ENCODE results near the gene CCDC167.
A peak's percentile ranks its signal among the peaks of the same experiment; 100 is the strongest.

CCDC167 gene

DNA sequence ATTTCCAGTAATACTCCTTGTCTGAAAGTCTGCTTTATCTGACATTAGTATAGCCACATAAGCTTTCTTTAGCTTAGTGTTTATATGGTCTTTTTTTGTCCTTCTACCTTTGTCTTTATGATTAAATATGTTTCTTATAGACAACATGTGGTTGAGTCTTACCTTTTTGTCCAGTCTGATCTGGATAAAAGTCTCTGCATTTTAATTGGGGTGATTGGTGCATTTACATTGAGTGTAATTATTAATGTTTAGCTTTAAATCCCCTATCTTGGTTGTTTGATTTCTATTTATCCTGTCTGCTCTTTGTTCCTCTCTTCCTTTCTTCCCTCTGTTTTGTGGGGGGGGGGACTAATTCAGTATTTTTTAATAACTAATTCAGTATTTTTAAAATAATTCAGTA lies 32.0 kb downstream of the CCDC167 start:
- no peaks in the 10 kb centered on the region for H3K4me1 ChIP-seq (ENCODE audit: control insufficient read depth, insufficient read depth, low read length)
- no peak overlapping the region for H3K27ac ChIP-seq (ENCODE audit: insufficient read depth, low read depth, low read length, poor library complexity, severe bottlenecking)
- no peaks in the 10 kb centered on the region for H3K9me3 ChIP-seq (ENCODE audit: control insufficient read depth, low read length)
- peaks cover 23% of the 10 kb centered on the region for H3K36me3 ChIP-seq (ENCODE audit: control insufficient read depth, insufficient read depth, low read length)
- H3K4me3 ChIP-seq (ENCODE audit: insufficient read depth, low read depth, low read length) = no peak overlapping the region
- H3K27me3 ChIP-seq (ENCODE audit: control insufficient read depth, insufficient read depth, low read length, poor library complexity, severe bottlenecking) = no peaks in the 10 kb centered on the region

DNA sequence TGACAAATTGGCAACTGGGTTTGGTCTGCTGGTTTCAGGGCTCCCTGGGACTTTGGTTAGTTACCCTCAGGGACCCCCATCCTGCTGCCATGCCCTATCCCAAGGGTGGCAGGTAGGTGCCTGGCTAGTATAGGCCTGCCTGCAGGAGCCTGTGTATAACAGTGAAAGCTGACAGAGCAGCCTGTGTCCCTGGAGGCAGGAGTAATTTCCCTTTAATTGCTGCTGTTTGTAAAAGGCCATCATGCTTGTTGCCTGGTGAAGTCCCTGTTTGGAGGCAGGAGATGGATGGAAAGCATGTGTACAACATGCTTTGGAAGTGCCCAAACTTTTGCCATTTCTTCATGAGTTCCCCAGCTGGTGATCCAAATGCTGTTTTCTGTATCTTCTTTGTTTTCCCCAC lies 36.6 kb downstream of the CCDC167 start:
- no peaks in the 10 kb centered on the region for H3K27me3 ChIP-seq (ENCODE audit: control insufficient read depth, insufficient read depth, low read length, poor library complexity, severe bottlenecking)
- no peaks in the 10 kb centered on the region for H3K9me3 ChIP-seq (ENCODE audit: control insufficient read depth, low read length)
- peaks cover 15% of the 10 kb centered on the region for H3K4me1 ChIP-seq (ENCODE audit: control insufficient read depth, insufficient read depth, low read length)
- H3K36me3 ChIP-seq (ENCODE audit: control insufficient read depth, insufficient read depth, low read length) = peaks cover 21% of the 10 kb centered on the region
- no peak overlapping the region for H3K4me3 ChIP-seq (ENCODE audit: insufficient read depth, low read depth, low read length)
- no peak overlapping the region for H3K27ac ChIP-seq (ENCODE audit: insufficient read depth, low read depth, low read length, poor library complexity, severe bottlenecking)

DNA sequence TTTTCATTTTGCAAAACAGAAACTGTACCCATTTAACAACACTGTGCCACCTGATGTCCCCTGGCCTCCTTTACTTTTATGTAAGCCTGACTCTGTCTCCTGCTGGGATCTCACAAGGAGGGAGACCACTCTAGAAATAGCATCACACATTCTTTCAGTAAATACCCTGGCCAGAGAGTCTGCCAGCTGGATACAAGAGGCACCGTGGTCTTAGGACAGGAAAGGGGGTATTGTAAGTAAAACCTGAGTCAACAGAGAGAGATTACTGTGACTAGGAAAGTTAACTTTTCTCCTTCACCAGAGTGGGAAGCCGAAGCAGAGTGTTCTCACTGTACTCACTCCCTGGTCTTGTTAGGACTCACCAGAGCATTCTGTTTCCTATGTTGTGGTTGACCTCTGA lies 38.9 kb downstream of the CCDC167 start:
- peaks cover 15% of the 10 kb centered on the region for H3K4me1 ChIP-seq (ENCODE audit: control insufficient read depth, insufficient read depth, low read length)
- H3K27me3 ChIP-seq (ENCODE audit: control insufficient read depth, insufficient read depth, low read length, poor library complexity, severe bottlenecking) = no peaks in the 10 kb centered on the region
- WGBS, 2 experiments = 53 to 57% methylated on average over 2 of the region's 2 CpGs
- H3K27ac ChIP-seq (ENCODE audit: insufficient read depth, low read depth, low read length, poor library complexity, severe bottlenecking) = peak overlapping the region; percentile 26
- peaks cover 21% of the 10 kb centered on the region for H3K36me3 ChIP-seq (ENCODE audit: control insufficient read depth, insufficient read depth, low read length)
- no peak overlapping the region for H3K4me3 ChIP-seq (ENCODE audit: insufficient read depth, low read depth, low read length)
- H3K9me3 ChIP-seq (ENCODE audit: control insufficient read depth, low read length) = no peaks in the 10 kb centered on the region

DNA sequence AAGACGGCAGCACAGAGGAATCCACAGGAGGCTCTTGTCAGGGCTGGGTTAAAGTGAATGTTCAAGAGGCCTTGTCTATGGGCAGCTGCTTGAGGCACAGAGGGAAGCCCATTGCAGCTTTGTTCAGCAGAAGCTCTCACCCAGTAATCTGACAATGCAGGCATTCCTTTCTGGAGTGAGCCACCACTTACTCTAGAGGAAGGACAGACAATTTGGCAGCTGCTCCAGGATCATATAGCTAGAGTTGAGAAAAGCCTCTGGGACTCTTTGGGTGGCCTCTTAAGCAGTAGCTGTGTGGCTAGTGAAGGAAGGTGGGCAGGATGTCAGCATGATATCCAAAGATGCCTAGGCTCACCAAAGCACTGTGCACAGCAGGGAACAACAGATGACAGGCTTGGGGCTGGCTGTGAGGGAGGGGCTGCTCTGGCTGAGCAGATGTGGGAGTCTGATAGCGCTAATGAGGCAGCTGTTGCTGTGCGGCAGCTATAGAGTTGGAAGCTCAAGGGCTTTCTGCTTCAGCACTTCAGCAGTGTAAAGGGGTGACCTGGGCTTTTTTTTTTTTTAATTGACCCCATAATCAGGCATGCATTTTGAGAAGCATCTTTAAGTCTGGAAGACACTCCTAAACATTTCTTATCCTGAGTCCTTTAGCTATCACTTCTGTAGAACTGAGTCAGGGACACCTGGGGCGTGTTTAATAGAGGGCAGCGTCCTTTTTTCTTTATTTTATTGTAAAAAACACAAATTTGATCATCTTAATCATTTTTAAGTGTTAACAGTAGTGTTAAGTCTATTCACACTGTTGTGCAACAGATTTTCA lies 39.5 kb downstream of the CCDC167 start:
- Histone ChIP-seq H3K27me3 (ENCODE audit: control insufficient read depth, insufficient read depth, low read length, poor library complexity, severe bottlenecking) (no peaks in the 10 kb centered on the region), H3K9me3 (ENCODE audit: control insufficient read depth, low read length) (no peaks in the 10 kb centered on the region), H3K4me1 (ENCODE audit: control insufficient read depth, insufficient read depth, low read length) (peaks cover 15% of the 10 kb centered on the region), H3K27ac (ENCODE audit: insufficient read depth, low read depth, low read length, poor library complexity, severe bottlenecking) (peak overlapping the region; percentile 33), H3K36me3 (ENCODE audit: control insufficient read depth, insufficient read depth, low read length) (peaks cover 21% of the 10 kb centered on the region), H3K4me3 (ENCODE audit: insufficient read depth, low read depth, low read length) (no peak overlapping the region)
- 44 to 45% methylated on average over 4 to 5 of the region's 5 CpGs for WGBS, 2 experiments

DNA sequence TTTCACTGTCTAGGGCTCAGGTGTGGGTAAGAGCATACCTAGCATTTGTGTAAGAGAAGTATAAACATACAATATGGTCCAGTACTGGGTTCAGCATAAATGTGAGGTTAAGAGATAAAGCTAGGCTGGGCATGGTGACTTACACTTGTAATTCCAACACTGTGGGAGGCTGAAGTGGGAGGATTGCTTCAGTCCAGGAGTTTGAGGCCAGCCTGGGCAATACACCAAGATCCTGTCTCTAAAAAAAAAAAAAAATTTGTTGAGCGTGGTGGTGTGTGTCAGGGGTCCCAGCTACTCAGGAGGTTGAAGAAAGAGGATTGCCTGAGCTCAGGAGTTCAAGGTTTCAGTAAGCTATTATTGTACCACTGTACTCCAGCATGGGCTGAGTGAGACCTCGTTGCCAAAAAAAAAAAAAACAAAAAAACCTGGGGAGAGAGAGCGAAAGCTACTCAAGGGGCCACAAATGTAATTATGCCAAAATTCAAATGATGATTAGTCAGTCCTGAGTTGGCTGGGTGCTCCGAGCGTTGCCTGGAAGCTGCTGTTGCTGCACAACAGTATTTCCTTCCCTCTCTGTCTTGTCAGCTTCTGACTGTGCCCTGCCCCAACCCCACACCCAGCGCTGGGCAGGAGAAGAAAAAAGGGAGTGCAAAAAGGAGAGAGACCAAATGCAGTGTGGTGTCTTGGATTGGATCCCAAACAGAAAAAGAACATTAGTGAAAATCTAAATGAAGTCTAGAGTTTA lies 42.7 kb downstream of the CCDC167 start:
- H3K36me3 ChIP-seq (ENCODE audit: control insufficient read depth, insufficient read depth, low read length) = peaks cover 7% of the 10 kb centered on the region
- no peaks in the 10 kb centered on the region for H3K27me3 ChIP-seq (ENCODE audit: control insufficient read depth, insufficient read depth, low read length, poor library complexity, severe bottlenecking)
- WGBS, 2 experiments = 77 to 80% methylated on average over 5 to 6 of the region's 6 CpGs
- H3K27ac ChIP-seq (ENCODE audit: insufficient read depth, low read depth, low read length, poor library complexity, severe bottlenecking) = no peak overlapping the region
- no peak overlapping the region for H3K4me3 ChIP-seq (ENCODE audit: insufficient read depth, low read depth, low read length)
- no peaks in the 10 kb centered on the region for H3K9me3 ChIP-seq (ENCODE audit: control insufficient read depth, low read length)
- peaks cover 15% of the 10 kb centered on the region for H3K4me1 ChIP-seq (ENCODE audit: control insufficient read depth, insufficient read depth, low read length)

DNA sequence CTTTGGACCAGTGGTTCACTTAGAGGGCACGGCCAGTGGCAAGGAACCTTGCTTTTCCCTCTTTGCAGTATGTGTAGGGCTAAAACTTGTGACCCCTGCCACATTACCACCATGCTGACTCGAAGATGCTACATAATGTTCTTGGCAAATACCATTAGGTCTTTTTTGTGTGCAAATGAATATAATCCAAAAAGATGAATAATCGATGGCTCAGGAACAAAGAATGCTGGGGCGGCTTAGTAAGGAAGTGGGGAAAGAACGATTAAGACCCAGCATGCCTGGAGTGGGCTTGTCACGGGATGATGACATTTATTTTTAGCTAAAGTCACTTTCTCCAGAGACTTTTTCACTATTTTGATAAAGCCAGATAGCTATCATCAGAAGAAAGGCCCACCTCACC lies 43.6 kb downstream of the CCDC167 start:
- 95 to 96% methylated on average over 6 of the region's 6 CpGs for WGBS, 2 experiments
- Histone ChIP-seq H3K9me3 (ENCODE audit: control insufficient read depth, low read length) (no peaks in the 10 kb centered on the region), H3K4me3 (ENCODE audit: insufficient read depth, low read depth, low read length) (no peak overlapping the region), H3K36me3 (ENCODE audit: control insufficient read depth, insufficient read depth, low read length) (no peaks in the 10 kb centered on the region), H3K27me3 (ENCODE audit: control insufficient read depth, insufficient read depth, low read length, poor library complexity, severe bottlenecking) (no peaks in the 10 kb centered on the region), H3K27ac (ENCODE audit: insufficient read depth, low read depth, low read length, poor library complexity, severe bottlenecking) (no peak overlapping the region), H3K4me1 (ENCODE audit: control insufficient read depth, insufficient read depth, low read length) (peaks cover 15% of the 10 kb centered on the region)

DNA sequence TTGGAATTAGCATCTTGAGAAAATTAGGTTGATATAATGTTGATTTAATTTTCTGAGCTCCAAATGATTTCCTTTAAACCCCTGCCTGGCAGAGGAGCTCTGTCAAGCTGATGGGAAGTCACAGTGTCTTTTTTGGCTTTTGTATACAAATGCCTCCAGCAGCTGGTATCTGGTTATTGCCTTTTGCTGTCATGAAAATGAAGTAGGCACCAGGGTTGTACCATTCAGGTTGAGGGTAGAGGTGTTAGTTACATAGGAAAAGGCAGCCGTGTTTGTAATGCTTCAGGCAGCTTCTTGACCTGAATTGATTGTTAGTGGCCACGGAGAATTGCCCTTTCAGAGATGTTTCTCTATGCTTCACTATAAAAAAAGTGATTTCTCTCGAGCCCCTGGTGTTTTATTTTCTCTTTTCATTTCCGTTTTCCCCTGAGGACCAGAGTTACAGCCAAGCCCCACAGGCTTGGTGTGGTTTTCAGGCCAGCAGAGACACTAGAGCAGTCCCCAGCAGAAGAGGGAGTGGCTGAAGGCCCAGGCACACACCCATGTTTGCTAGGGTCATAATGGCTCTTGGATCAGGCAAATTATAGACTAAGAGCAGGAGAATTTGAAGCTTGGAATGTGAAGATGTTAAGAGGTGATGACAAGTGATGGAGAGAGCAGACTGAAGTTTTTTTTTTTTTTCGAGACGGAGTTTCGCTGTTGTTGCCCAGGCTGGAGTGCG lies 45.1 kb downstream of the CCDC167 start:
- H3K4me1 ChIP-seq (ENCODE audit: control insufficient read depth, insufficient read depth, low read length) = no peaks in the 10 kb centered on the region
- no peaks in the 10 kb centered on the region for H3K9me3 ChIP-seq (ENCODE audit: control insufficient read depth, low read length)
- 93 to 94% methylated on average over 8 of the region's 8 CpGs for WGBS, 2 experiments
- H3K36me3 ChIP-seq (ENCODE audit: control insufficient read depth, insufficient read depth, low read length) = peaks cover 9% of the 10 kb centered on the region
- H3K4me3 ChIP-seq (ENCODE audit: insufficient read depth, low read depth, low read length) = no peak overlapping the region
- H3K27ac ChIP-seq (ENCODE audit: insufficient read depth, low read depth, low read length, poor library complexity, severe bottlenecking) = no peak overlapping the region
- H3K27me3 ChIP-seq (ENCODE audit: control insufficient read depth, insufficient read depth, low read length, poor library complexity, severe bottlenecking) = no peaks in the 10 kb centered on the region

DNA sequence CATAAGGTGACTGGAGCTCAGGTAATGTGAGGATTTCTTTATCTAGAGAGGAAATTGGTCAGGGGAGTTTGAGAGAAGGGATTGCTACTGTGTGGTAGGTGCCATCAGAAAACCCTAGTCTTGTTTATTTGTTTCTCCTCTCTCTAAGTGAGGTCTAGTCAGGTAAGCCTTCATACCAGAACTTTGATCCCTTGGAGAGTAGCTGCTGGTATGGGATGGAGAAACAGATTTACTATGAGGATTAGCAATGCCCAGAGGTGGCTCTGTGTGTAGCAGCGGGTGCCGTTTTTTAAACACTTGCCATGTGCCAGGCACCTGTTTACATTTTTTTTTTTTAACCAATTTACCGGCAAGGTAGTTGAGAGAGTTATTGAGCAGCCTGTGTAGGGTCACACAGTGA lies 47.2 kb downstream of the CCDC167 start:
- no peak overlapping the region for H3K4me3 ChIP-seq (ENCODE audit: insufficient read depth, low read depth, low read length)
- 96 to 98% methylated on average over 3 of the region's 3 CpGs for WGBS, 2 experiments
- peaks cover 13% of the 10 kb centered on the region for H3K36me3 ChIP-seq (ENCODE audit: control insufficient read depth, insufficient read depth, low read length)
- no peak overlapping the region for H3K27ac ChIP-seq (ENCODE audit: insufficient read depth, low read depth, low read length, poor library complexity, severe bottlenecking)
- H3K9me3 ChIP-seq (ENCODE audit: control insufficient read depth, low read length) = no peaks in the 10 kb centered on the region
- H3K4me1 ChIP-seq (ENCODE audit: control insufficient read depth, insufficient read depth, low read length) = no peaks in the 10 kb centered on the region
- no peaks in the 10 kb centered on the region for H3K27me3 ChIP-seq (ENCODE audit: control insufficient read depth, insufficient read depth, low read length, poor library complexity, severe bottlenecking)

DNA sequence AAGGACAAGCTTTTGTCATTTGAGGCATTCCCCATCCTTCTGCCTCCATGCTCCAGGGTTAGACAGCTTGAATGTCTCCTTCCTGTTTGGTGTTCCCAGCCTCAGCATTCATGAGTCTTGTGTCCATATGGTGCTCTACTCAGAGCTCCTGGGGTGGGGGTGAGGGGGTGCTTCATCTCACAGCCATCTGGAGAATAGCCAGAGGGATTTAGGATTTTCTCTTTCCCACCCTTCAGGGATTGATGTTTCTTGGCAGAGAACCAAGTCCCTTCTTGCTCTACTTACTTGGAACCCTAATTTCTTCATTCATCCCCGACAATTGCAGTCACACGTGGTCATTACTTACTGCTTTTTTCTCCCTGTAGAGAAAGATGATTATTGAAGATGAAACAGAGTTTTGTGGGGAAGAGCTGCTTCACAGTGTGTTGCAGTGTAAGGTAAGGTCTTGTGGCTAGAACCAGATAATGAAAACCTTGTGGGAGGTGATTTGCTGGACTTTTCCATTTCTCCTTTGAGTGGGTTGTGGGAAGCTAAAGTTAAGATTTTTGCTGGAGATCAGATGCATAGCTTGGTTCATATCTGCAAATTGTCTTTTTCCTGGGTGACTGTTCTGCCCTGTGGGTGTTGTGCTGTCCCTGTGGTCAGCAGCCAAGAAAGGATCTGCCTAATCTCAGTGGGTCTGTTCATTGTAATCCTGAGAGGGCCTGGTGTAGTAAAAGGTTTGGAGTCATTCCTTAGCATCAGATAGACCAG lies 48.1 kb downstream of the CCDC167 start:
- Histone ChIP-seq H3K4me1 (ENCODE audit: control insufficient read depth, insufficient read depth, low read length) (no peaks in the 10 kb centered on the region), H3K4me3 (ENCODE audit: insufficient read depth, low read depth, low read length) (no peak overlapping the region), H3K27ac (ENCODE audit: insufficient read depth, low read depth, low read length, poor library complexity, severe bottlenecking) (no peak overlapping the region), H3K9me3 (ENCODE audit: control insufficient read depth, low read length) (no peaks in the 10 kb centered on the region), H3K36me3 (ENCODE audit: control insufficient read depth, insufficient read depth, low read length) (peaks cover 18% of the 10 kb centered on the region), H3K27me3 (ENCODE audit: control insufficient read depth, insufficient read depth, low read length, poor library complexity, severe bottlenecking) (no peaks in the 10 kb centered on the region)
- 96 to 100% methylated on average over 2 of the region's 2 CpGs for WGBS, 2 experiments
